WI38 (cell line): ENCODE measurements around the gene CNFN.

Source experiments
- H3K4me3 ChIP-seq: 2 replicates; pipeline ENCODE4 v1.5.1; 2011; ENCODE audit warnings: low read depth, mild to moderate bottlenecking, control low read depth, low read length
- TF ChIP-seq, protein P1 (sequence below): IDR thresholded peaks from 2 replicates; pipeline ENCODE4 v1.5.1; 2012; ENCODE audit warnings: low read depth, mild to moderate bottlenecking, control low read depth, low read length

The CNFN gene

DNA sequence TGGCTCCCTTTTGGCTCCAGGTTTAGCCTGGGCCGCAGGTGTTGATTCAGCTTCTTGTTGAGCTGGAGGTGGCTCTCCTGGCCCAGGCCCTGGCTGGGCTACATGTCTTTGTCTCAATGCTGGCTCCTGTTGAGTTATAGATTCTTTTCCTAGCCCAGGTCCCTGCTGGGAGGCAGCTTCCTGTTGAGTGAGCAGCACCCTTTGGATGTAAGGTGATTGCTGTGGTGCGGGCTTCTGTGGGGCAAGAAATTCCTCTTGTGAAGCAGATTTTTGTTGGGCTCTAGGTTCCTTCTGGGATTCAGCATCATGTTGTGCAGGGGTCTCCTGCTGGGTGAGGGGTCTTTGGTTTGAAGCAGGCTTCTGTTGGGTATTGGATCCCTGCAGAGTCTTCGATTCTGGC is 36.5 kb upstream of the CNFN start:
- H3K4me3 ChIP-seq, result no peak overlapping the region
- TF ChIP-seq, protein P1, sequence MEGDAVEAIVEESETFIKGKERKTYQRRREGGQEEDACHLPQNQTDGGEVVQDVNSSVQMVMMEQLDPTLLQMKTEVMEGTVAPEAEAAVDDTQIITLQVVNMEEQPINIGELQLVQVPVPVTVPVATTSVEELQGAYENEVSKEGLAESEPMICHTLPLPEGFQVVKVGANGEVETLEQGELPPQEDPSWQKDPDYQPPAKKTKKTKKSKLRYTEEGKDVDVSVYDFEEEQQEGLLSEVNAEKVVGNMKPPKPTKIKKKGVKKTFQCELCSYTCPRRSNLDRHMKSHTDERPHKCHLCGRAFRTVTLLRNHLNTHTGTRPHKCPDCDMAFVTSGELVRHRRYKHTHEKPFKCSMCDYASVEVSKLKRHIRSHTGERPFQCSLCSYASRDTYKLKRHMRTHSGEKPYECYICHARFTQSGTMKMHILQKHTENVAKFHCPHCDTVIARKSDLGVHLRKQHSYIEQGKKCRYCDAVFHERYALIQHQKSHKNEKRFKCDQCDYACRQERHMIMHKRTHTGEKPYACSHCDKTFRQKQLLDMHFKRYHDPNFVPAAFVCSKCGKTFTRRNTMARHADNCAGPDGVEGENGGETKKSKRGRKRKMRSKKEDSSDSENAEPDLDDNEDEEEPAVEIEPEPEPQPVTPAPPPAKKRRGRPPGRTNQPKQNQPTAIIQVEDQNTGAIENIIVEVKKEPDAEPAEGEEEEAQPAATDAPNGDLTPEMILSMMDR, result no peak

DNA sequence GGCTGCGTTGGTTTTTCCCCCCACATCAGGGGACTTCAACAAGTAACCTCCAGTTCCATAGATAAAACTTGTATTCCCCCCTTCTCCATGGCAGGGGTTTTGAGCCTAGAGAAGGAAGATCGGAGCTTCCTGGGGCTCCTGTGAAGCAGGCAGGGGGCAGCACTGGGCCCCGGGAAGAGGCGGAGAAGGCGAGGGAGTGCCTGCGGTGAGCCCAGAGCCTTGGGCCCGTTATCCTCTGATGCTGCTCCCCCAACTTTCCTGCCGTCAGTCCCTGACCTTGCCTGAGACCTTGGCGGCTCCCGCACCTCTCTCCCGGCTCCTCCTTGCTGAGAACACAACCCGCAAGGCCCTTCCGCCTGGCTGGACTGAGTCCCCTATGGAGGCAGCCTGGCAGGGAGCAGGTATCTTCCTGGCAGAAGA is 34.6 kb upstream of the CNFN start:
- H3K4me3 ChIP-seq, result no peak overlapping the region
- TF ChIP-seq, protein P1, result no peak

DNA sequence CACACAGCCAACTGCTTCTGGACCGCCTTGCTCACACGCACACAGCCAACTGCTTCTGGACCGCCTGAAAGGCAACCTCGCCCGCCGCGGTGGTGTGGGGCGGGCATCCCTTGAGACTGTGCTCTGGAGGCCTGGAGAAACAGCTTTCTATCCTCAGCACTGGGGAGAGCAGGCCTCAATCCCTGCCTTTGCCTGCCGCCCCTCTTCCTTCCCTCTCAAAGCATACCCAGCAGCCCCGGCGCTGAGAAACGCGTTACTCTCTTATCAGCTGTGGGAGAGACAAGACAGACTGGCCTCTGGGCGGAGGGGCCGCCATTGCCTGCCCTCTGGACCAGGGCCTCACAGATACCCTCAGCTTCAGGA is 34.2 kb upstream of the CNFN start:
- H3K4me3 ChIP-seq, result no peak overlapping the region
- TF ChIP-seq, protein P1, result no peak

DNA sequence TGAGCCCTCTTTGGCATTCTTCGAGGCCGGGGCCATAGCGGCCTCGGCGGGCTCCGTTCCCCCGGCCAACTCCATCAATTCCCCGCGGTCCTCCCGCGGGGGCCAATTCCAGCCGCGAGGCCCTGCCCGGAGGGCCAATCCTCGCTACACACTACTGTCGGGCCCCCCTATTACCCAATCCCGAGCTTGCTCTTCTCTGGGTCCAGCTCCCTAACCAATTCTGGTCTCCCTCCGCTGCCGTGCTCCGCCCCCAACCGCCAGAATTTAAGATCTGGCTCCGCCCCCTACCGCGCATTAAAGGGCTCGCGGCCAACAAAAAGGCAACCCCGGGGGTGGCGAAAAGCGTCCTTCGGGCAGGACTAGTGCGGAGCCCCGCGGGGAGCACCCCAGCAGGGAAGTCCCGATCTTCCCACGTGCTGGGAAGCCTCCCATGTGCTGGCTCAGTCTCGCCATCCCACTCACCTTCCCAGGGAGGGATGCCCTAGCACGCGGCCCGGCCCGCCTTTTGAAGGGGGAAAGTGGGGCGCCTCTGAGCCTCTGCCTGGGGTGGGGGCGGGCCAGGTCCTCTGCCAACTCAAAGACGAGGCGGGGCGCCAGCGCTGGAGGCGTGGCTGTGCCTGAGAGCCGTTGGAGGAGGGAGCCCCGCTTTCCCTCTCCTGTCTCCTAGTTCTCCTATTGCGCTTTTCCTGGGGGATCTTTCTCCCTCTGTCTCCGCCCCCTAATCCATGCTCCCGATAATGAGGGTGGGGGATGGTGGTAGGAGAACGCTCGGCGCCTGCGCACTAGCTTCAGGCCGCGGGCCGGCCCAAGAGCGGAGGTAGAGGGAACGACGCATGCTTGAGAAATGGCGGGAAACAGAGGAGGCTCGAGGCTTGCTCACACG is 33.6 kb upstream of the CNFN start:
- TF ChIP-seq, protein P1, result no peak
- peak overlapping the region; percentile 72 for H3K4me3 ChIP-seq

DNA sequence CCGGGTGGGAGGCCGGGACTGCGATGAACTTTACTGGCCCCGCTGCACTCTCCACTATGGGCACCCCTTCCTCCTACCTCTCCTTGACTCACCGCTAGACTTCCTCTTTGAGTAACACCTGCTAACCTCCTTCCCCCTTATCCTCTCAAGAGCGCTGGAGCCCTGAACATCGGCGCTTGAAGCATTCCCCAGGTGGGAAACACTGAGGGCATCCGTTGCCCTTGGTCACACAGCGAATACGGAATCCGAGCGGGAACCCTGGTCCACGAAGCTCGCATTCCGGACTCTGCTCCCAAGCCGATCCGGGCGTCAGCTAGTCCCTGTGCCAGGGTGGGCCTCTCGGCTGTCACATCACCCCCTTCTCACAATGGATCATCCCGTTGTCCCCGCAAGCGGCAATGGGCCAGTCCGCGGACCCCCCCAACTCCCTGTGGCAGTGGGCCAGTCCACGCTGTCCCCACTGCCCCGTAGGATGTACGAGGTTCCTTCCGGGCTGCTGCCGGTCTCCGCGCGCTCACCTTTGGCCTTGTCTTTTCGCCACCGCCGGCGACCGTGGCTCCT is 32.9 kb upstream of the CNFN start:
- TF ChIP-seq, protein P1, result no peak
- peak overlapping the region; percentile 72 for H3K4me3 ChIP-seq

DNA sequence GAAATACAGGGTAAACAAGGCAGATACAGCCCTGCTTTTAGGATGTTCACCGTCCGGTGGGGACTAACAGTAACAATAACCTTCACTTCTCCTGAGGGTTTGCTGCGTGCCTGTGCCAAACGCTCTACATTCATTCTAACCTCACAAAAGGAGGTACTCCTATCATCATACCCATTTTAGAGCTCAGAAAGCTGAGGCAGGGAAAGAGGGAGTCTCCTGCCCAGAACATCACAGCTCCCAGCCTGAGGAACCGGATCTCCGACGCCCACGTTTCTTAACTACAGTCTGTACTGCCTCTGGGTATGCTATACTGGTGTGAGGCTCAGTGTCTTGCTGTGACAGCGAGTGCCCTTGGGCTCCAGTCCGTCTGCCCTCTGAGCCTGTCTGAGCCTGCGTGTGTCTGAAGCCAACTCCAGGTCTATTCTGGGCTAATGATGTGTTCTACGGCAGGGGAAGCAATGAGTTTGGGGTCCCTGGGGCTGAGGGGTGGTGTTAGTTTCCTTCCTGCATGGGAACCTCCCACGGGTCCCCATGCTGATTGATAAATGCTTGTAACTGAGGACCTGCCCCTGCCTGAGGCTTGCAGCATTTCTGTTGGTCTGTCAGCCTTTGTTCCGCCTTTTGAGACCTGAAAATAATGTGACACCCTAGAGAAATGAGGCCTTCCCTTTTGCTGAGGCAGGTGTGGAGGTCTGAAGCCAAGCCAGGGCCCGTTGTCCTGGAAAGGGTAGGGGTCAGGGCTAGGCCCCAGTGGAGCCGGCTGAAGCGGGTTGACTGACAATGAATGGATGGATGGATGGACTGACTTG is 32.2 kb upstream of the CNFN start:
- TF ChIP-seq, protein P1, result no peak
- peak overlapping the region; percentile 72 for H3K4me3 ChIP-seq
